Immature natural killer cell (primary cell): ENCODE measurements around the gene AAGAB. TPM values are rescaled to one million over a fixed set of nuclear protein-coding genes. Genes with fewer than 3 reads are reported as not detected.

Experiments used
- DNase-seq, 3 donors: peaks; one replicate each; pipeline ENCODE4 v3.0.0; 2022; ENCODE audit warnings: mixed read lengths in 1 of 3
- H3K27ac Mint-ChIP-seq, 6 donors: one replicate each; pipeline ENCODE4 v1.8.0; 2020; ENCODE audit warnings: mixed read lengths in 6 of 6, mild to moderate bottlenecking in 5 of 6, inconsistent platforms in 4 of 6, moderate library complexity in 3 of 6
- H3K27me3 Mint-ChIP-seq, 3 donors: one replicate each; pipeline ENCODE4 v1.8.0; 2020 to 2021; ENCODE audit warnings: low read depth in 3 of 3, mild to moderate bottlenecking in 3 of 3, mixed read lengths in 3 of 3, moderate library complexity in 3 of 3, inconsistent platforms in 1 of 3
- H3K36me3 Mint-ChIP-seq, 3 donors: one replicate each; pipeline ENCODE4 v1.8.0; 2020; ENCODE audit warnings: mixed read lengths in 3 of 3, inconsistent platforms in 2 of 3, mild to moderate bottlenecking in 2 of 3
- H3K4me1 Mint-ChIP-seq, 2 donors: one replicate each; pipeline ENCODE4 v1.8.0; 2020; ENCODE audit warnings: inconsistent platforms in 2 of 2, mild to moderate bottlenecking in 2 of 2, mixed read lengths in 2 of 2, moderate library complexity in 1 of 2
- H3K4me3 Mint-ChIP-seq, 5 donors: one replicate each; pipeline ENCODE4 v1.8.0; 2020; ENCODE audit warnings: mild to moderate bottlenecking in 5 of 5, mixed read lengths in 5 of 5, inconsistent platforms in 3 of 5, moderate library complexity in 3 of 5
- H3K9me3 Mint-ChIP-seq, 6 donors: one replicate each; pipeline ENCODE4 v1.8.0; 2020; ENCODE audit warnings: mild to moderate bottlenecking in 6 of 6, mixed read lengths in 6 of 6, inconsistent platforms in 4 of 6, moderate library complexity in 3 of 6
- polyA plus RNA-seq, 3 donors: library from polyadenylated mRNA; unstranded; fragments of 300-500 nt; fragmentation: Illumina TruSeq; gene quantifications; one replicate each; pipeline ENCODE4 v1.2.3, GENCODE V29; 2021

AAGAB gene
- polyA plus RNA-seq, 3 donors from 2014 or later: 55.5 to 77.0 (median 59.1) TPM

DNA sequence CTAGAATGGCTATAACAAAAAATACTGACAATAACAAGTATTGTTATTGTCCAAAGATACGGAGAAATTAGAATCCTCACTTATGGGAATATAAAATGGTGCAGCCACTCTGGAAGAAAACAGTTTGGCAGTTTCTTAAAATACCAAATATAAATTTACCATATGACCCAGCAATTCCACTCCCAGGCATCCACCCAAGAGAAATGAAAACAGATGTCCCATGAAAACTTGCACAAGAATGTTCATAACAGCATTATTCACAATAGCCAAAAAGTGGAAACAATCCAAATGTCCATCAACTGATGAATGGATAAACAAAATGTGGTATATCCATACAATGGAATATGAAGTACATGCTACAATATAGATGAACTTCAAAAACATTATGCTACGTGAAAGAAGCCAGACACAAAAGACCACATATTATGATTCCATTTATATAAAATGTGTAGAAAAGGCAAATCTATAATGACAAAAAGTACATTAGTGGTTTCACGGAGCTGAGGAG is 9.4 kb downstream of the AAGAB start:
- peaks cover 34 to 69% of the 10 kb centered on the region in 2 donors for H3K4me1 Mint-ChIP-seq
- H3K4me3 Mint-ChIP-seq: no peak overlapping the region
- peaks cover 0 to 1% (median 0%) of the 10 kb centered on the region in 3 donors for H3K27me3 Mint-ChIP-seq
- H3K27ac Mint-ChIP-seq: no peak overlapping the region
- peaks cover 0 to 1% (median 0%) of the 10 kb centered on the region in 6 donors for H3K9me3 Mint-ChIP-seq
- no peak for DNase-seq
- peaks cover 9 to 27% (median 23%) of the 10 kb centered on the region in 3 donors for H3K36me3 Mint-ChIP-seq

DNA sequence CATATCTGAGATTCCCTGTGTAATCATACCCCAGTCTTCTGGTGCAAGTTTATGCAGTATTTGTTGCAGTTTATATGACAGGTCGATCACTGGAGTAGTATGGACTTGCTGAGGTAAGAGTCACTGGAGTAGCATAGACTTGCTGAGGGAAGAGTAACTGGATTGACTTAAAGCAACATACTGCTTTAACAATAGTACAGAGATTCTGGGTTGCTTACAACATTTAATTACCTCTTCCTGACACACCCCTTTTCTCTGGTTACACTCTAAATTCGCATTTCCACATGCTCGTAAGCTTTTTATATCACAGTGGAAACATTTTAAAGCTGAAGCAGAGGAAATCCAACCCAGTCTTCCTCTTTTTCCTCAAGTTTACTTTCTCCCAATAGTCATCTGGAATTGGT is 11.8 kb downstream of the AAGAB start:
- peaks cover 9 to 27% (median 23%) of the 10 kb centered on the region in 3 donors for H3K36me3 Mint-ChIP-seq
- peaks cover 0 to 1% (median 0%) of the 10 kb centered on the region in 6 donors for H3K9me3 Mint-ChIP-seq
- H3K27ac Mint-ChIP-seq: no peak overlapping the region
- H3K4me3 Mint-ChIP-seq: peak overlapping the region in 3 of 5 donors; percentile 16 to 40 (median 36)
- H3K4me1 Mint-ChIP-seq: peaks cover 32 to 62% of the 10 kb centered on the region in 2 donors
- peaks cover 0 to 1% (median 0%) of the 10 kb centered on the region in 3 donors for H3K27me3 Mint-ChIP-seq
- no peak for DNase-seq

DNA sequence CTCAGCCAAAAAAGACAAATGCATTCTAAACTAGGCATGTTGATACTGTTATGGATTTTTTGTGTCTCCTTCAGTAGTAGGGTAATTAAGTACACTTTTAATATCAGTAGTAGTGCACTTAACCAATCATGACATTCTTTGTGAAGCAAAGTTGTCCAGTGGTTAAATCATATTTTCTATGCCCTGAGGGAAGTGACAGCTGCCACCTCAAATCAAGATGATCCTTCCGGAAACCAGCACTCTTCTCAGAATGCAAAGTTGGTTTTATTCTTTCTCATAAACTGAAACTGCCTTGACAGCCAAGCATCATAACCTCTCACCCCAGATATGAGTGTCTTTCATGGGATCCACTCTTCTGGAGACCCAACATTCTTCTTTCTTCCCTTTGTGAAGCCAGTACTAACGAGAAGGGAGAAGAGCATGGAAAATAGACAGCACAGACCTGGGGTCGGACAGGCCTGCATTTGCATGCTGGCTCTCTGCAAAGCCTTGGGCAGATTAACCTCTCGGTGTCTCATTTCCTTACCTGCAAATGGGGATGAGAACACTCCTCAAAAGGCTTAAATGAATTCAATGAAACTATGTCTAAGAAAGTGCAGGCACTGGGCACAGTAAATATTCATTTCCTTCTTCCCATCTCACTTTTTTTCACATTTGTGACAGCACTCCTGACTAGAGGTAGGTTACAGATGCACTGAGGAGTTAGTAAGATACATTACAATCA is 13.2 kb downstream of the AAGAB start:
- Mint-ChIP-seq H3K36me3 (peaks cover 5 to 16% (median 14%) of the 10 kb centered on the region in 3 donors), H3K27ac (peak overlapping the region; percentile 3 to 65 (median 22)), H3K4me1 (peaks cover 29 to 62% of the 10 kb centered on the region in 2 donors), H3K9me3 (peaks cover 0 to 1% (median 0%) of the 10 kb centered on the region in 6 donors), H3K27me3 (peaks cover 0 to 1% (median 0%) of the 10 kb centered on the region in 3 donors), H3K4me3 (peak overlapping the region in 2 of 5 donors; percentile 2 to 53)
- DNase-seq: no peak

DNA sequence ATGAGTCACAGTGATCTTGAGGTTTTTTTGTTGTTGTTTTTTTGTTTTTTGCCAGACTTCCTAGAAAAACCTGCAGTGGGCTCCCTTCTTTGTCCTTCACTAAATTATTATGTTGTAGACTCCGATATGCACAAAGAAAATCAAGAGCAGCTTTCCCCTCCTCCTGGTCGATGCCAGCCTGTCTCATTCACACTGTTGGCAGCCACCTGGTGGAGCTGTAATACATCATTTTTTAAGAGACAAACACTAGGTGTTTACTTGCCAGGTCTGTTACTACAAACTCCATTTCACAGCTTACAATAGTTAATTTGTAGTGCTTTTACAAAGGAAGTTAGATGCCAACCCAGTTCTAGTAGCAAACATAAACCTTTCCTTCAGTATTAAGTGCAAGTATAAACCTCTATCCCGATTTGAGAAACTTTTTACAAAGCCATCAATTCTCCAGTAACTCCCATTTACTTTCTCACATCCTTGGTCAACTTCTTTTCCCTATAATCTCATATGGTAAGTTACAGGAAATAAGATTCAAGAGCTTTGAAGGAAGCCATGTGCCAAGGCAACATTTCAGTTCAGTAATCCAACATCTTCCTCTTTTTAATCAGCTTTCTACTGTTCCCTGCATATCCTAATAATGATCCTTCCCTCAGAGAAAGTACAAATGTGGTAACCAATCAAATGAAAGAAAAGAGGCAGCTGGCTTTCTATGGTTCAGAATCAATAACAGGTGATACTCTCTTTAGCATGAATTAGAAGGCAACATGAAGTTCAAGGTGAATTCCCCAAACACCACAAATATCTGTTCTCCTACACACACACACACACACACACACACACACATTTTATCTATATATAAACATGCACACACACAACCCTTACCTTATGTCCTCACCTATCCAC is 14.0 kb downstream of the AAGAB start:
- peaks cover 9 to 11% (median 11%) of the 10 kb centered on the region in 3 donors for H3K36me3 Mint-ChIP-seq
- peak overlapping the region in 1 of 5 donors; percentile 53 for H3K4me3 Mint-ChIP-seq
- no peaks in the 10 kb centered on the region for H3K9me3 Mint-ChIP-seq
- peak overlapping the region in 5 of 6 donors; percentile 11 to 65 (median 23) for H3K27ac Mint-ChIP-seq
- H3K27me3 Mint-ChIP-seq: peaks cover 0 to 1% (median 0%) of the 10 kb centered on the region in 3 donors
- peaks cover 29 to 58% of the 10 kb centered on the region in 2 donors for H3K4me1 Mint-ChIP-seq
- no peak for DNase-seq

DNA sequence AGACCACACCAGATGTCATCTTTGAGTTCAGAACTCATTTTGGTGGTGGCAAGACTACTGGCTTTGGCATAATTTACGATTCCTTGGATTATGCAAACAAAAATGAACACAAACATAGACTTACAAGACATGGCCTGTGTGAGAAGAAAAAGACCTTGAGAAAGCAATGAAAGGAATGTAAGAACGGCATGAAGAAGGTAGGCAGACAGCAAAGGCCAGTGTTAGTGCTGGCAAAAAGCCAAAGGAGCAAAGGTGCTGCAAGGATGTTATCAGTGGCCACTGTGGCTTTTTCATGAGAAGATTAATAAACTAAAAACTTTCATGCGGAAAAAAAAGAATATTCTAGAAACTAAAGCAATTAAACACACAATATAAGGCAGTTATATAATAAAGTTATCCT is 21.9 kb downstream of the AAGAB start:
- no peak for DNase-seq
- no peaks in the 10 kb centered on the region for H3K27me3 Mint-ChIP-seq
- H3K27ac Mint-ChIP-seq: no peak overlapping the region
- H3K4me1 Mint-ChIP-seq: peaks cover 11 to 14% of the 10 kb centered on the region in 2 donors
- no peak overlapping the region for H3K4me3 Mint-ChIP-seq
- H3K9me3 Mint-ChIP-seq: no peaks in the 10 kb centered on the region
- H3K36me3 Mint-ChIP-seq: peaks cover 38 to 57% (median 53%) of the 10 kb centered on the region in 3 donors

DNA sequence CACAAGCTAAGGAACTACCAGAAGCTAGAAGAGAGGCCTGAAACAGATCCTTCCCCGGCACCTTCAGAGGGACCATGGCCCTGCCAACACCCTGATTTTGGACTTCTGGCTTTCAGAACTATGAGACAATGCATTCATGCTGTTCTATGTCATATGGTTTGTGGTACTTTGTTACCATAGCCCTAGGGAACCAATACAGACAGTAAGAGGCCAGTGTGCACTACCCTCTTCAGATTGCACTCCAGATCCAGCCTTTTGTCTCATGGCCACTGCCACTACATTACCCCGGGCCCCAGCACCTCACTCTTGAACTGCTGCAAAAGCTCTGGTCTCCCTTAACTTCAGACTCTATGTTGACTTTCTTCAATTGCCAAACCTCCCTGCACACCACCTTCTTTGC is 24.0 kb downstream of the AAGAB start:
- Mint-ChIP-seq H3K9me3 (no peaks in the 10 kb centered on the region), H3K4me1 (peaks cover 11 to 17% of the 10 kb centered on the region in 2 donors), H3K27me3 (no peaks in the 10 kb centered on the region), H3K4me3 (no peak overlapping the region), H3K36me3 (peaks cover 41 to 56% (median 47%) of the 10 kb centered on the region in 3 donors), H3K27ac (peak overlapping the region in 1 of 6 donors; percentile 30)
- no peak for DNase-seq

DNA sequence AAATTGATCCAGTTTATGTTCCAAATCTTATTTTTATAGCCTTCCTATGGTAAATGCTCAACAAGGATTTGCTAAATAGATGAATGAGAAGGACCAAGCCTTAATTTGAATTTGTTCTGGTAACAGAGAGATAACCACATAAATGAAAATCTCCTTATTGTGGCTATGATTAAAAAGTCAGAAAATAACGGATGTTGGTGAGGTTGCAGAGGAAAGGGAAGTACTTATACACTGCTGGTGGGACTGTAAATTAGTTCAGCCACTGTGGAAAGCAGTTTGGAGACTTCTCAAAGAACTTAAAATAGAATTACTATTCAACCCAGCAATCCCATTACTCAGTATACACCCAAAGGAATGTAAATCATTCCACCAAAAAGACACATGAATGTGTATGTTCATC is 26.2 kb downstream of the AAGAB start:
- Mint-ChIP-seq H3K4me1 (peaks cover 11 to 17% of the 10 kb centered on the region in 2 donors), H3K9me3 (no peaks in the 10 kb centered on the region), H3K27ac (peak overlapping the region in 1 of 6 donors; percentile 24), H3K4me3 (no peak overlapping the region), H3K36me3 (peaks cover 32 to 45% (median 40%) of the 10 kb centered on the region in 3 donors), H3K27me3 (no peaks in the 10 kb centered on the region)
- no peak for DNase-seq

DNA sequence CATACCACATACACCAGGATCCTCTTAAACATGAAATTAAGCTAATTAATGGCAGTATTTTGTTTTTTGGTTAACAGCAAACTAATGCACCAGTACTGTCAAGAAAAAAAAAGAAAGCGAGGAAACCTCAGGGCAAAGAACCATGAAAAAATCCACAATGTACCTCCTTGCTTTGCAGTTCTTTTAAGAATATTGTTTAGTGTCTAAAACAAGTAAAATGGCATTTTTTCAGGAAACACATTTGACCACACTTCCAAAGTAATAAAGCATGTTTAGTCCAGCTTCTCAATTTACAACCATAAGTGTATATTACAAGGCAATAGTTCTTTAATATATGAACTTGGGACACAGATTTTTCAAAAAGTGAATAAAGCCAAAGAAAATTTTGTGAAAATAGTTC is 26.6 kb downstream of the AAGAB start:
- H3K9me3 Mint-ChIP-seq: no peaks in the 10 kb centered on the region
- H3K27me3 Mint-ChIP-seq: no peaks in the 10 kb centered on the region
- DNase-seq: no peak
- H3K4me1 Mint-ChIP-seq: peaks cover 11 to 17% of the 10 kb centered on the region in 2 donors
- no peak overlapping the region for H3K27ac Mint-ChIP-seq
- H3K36me3 Mint-ChIP-seq: peaks cover 28 to 41% (median 35%) of the 10 kb centered on the region in 3 donors
- no peak overlapping the region for H3K4me3 Mint-ChIP-seq

DNA sequence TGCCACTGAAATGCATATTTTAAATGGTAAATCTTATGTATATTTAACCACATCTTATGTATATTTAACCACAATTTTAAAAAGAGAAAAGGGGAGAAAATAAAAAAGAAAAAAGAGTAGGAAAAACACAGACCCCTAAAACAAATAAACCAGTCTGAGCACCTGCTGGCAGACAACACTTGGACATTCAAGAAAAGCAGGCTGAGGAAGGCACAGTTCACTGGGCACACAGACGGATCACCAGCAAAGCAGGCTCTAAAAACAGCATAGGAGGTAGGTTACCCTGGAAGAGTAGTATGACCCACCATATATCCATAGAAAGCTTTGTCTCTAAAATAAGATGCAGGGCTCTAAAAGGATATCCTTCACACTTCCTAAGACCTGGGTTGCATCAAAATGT is 27.0 kb downstream of the AAGAB start:
- Mint-ChIP-seq H3K27me3 (no peaks in the 10 kb centered on the region), H3K4me3 (no peak overlapping the region), H3K27ac (no peak overlapping the region), H3K4me1 (peaks cover 11 to 17% of the 10 kb centered on the region in 2 donors), H3K9me3 (no peaks in the 10 kb centered on the region), H3K36me3 (peaks cover 25 to 38% (median 33%) of the 10 kb centered on the region in 3 donors)
- no peak for DNase-seq

DNA sequence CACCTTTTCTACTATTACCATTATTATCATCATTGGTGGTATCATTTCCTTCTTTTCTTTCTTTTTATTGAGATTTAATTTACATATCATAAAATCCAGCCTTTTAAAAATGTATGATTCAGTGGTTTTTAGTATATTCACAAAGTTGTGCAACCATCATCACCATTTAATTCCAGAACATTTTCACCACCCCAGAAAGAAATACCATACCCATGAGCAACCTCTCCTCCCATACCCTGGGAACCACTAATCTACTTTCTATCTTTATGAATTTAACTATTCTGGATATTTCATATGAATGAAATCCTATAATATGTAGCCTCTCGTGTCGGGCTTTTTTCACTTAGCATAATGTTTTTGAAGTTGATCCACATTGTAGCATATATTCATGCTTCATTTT is 29.1 kb downstream of the AAGAB start:
- no peak for DNase-seq
- no peaks in the 10 kb centered on the region for H3K27me3 Mint-ChIP-seq
- no peak overlapping the region for H3K27ac Mint-ChIP-seq
- no peaks in the 10 kb centered on the region for H3K9me3 Mint-ChIP-seq
- no peak overlapping the region for H3K4me3 Mint-ChIP-seq
- H3K4me1 Mint-ChIP-seq: peaks cover 11 to 17% of the 10 kb centered on the region in 2 donors
- peaks cover 10 to 18% (median 16%) of the 10 kb centered on the region in 3 donors for H3K36me3 Mint-ChIP-seq

DNA sequence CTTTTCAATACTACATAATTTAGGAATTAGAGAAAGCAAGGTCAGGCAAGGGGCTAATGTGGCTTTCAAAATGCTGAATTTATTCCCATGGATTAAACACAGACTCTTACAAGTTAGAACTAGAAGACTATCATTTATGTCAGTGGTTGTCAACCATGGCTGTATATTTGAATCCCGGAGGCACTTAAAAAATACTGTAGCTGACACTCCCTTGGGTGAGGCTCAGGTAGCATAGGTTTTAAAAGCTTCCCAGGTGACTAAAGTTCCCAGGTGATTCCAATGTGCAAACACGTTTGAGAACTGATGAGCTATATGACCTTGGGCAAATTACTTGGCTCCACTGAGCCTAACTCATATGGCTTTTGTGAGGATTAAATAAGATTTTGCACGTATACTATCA is 29.6 kb downstream of the AAGAB start:
- DNase-seq: no peak
- H3K27ac Mint-ChIP-seq: no peak overlapping the region
- no peaks in the 10 kb centered on the region for H3K9me3 Mint-ChIP-seq
- no peak overlapping the region for H3K4me3 Mint-ChIP-seq
- peaks cover 12 to 15% (median 13%) of the 10 kb centered on the region in 3 donors for H3K36me3 Mint-ChIP-seq
- H3K4me1 Mint-ChIP-seq: peaks cover 11 to 17% of the 10 kb centered on the region in 2 donors
- H3K27me3 Mint-ChIP-seq: no peaks in the 10 kb centered on the region

DNA sequence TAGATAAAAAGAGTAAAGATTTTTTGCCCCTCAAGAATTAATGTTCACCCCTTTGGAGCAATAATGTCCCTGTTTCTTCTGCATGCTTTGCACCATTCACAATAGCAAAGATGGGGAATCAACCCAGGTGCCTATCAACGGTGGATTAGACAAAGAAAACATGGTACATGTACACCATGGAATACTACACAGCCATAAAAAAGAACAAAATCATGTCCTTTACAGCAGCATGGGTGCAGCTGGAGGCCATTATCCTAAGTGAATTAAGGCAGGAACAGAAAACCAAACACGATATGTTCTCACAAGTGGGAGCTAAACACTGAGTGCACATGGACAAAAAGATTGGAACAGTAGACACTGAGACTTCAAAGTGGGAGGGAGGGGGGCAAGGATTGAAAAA is 35.2 kb downstream of the AAGAB start:
- DNase-seq: no peak
- H3K27me3 Mint-ChIP-seq: peaks cover 0 to 3% (median 0%) of the 10 kb centered on the region in 3 donors
- H3K4me3 Mint-ChIP-seq: no peak overlapping the region
- H3K36me3 Mint-ChIP-seq: peaks cover 13 to 28% (median 24%) of the 10 kb centered on the region in 3 donors
- H3K4me1 Mint-ChIP-seq: no peaks in the 10 kb centered on the region
- no peaks in the 10 kb centered on the region for H3K9me3 Mint-ChIP-seq
- H3K27ac Mint-ChIP-seq: no peak overlapping the region

DNA sequence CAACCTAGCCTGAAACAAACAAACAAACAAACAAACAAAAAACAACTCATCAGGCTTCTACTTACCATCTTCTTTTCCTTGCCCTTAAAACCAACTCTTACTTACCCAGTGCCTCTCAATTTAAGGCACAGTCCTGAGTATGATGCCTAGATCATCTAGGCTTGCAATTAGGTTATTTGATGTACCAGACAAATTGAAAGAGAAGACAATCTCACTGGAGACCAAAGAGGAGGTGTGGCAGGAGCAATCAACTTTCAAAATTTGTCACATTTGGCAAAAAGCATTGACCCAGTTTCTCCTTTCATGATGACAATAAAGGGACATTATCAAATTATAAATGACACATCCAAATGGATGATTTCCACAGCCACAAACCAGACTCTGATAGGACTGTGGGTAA is 36.0 kb downstream of the AAGAB start:
- H3K27me3 Mint-ChIP-seq: peaks cover 0 to 3% (median 0%) of the 10 kb centered on the region in 3 donors
- no peaks in the 10 kb centered on the region for H3K4me1 Mint-ChIP-seq
- H3K9me3 Mint-ChIP-seq: no peaks in the 10 kb centered on the region
- H3K27ac Mint-ChIP-seq: peak overlapping the region in 2 of 6 donors; percentile 3 to 12
- H3K4me3 Mint-ChIP-seq: no peak overlapping the region
- no peak for DNase-seq
- H3K36me3 Mint-ChIP-seq: peaks cover 13 to 28% (median 24%) of the 10 kb centered on the region in 3 donors
